Measurements from ENCODE around the gene C1orf159. TPM values are rescaled to one million over a fixed set of nuclear protein-coding genes. Genes with fewer than 3 reads are reported as not detected.

Gene C1orf159
- total RNA-seq, 2 experiments from 2014 or later = 20.0 to 22.1 TPM

DNA sequence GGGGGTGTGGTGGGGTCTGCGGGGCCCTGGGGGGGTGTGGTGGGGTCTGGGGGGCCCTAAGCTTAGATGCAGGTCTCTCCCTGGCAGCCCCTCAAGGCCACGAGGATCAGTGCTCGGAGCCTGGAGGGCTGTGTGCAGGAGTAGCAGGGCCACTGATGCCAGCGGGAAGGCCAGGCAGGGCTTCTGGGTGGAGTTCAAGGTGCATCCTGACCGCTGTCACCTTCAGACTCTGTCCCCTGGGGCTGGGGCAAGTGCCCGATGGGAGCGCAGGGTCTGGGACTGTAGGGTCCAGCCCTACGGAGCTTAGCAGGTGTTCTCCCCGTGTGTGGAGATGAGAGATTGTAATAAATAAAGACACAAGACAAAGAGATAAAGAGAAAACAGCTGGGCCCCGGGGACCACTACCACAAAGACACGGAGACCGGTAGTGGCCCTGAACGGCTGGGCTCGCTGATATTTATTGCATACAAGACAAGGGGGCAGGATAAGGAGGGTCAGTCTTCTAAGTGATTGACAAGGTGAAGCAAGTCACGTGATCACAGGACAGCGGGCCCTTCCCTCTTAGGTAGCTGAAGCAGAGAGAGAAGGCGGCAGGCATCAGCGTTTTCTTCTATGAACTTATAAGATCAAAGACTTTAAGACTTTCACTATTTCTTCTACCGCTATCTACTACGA is 50.5 kb downstream of the C1orf159 start:
- CTCF ChIA-PET = no interaction called here
- POLR2A ChIA-PET = interaction anchor here (1.3 kb wide), 1 partner anchor 81 kb away, joined by 3 read pairs; no protein-coding TSS in a partner anchor

DNA sequence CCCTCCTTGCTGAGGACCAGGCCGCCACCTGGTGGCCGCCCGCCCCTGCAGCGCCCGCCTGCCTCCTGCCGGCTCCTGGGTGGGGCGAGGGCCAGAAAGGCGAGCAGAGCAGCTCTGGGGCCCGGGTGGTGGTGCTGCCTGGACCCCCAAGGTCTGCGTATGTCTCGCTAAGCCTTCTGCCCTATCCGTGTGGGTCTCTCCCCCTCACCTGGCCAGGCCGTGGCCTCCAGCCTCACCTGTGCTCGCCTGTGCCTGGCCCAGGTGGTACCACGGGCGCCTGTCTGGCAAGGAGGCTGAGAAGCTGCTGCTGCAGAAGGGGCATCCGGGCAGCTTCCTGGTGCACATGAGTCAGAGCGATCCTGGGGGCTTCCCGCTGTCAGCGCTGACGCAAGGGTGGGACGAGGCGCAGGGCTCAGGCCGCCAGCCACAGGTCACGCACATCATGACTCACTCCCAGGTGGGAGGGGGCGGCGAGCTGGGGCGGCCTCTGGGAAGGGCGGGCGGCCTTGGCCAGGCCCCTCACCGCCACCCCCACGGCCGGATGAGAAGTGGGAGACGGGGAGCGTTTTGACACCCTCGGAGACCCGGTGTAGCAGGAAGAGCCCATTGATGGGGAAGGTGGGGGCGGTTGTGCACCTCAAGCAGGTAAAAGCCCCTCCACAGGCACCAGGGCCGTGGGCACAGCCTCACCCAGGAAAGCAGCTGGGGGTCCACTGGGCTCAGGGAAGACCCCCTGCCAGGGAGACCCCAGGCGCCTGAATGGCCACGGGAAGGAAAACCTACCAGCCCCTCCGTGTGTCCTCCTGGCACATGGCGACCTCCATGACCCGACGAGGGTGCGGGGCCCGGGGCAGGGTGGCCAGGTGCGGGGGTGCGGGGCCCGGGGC is 51.7 kb downstream of the C1orf159 start:
- ChIA-PET CTCF (interaction anchor here (0.6 to 2.8 kb wide), 15 partner anchors 9 to 227 kb away, joined by 3 to 32 read pairs (median 5); partner anchors contain the start of genes AGRN, ISG15, PERM1 and RNF223), POLR2A (interaction anchor here (0.5 to 1.9 kb wide), 8 partner anchors 24 to 239 kb away, joined by 3 to 18 read pairs (median 4); no protein-coding TSS in a partner anchor)

DNA sequence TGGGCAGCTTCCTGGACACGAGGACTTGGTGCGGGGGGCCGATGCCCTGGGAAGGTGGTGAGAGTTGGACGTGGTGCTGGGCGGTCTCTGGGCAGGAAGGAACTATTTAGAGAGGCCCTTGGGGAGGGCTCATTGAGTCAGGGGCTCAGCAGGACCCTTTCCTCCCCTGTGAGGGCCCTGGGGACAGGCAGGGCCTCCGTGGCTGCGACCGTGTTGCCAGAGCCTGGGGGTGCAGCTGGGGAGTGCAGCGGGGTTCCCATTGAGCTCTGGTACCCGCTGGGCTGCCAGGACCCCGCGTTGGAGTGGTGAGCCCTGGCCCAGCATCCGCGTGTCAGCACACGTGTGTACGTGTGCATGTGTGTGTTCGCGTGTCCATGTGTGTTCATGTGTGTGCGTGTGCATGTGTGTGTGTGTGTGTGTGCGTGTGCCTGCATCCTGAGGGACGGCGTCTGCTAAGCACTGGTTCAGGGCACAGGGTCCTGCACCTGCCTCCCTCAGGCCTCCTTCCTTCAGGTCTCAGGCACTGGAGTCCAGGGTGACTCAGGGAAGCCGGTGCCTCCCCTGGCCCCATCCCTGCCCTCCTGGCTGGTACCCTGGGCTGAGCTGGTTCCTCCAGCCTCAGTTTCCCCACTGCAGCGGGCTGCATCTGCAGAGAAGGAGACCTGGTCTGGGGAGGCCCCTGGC is 52.5 kb downstream of the C1orf159 start:
- CTCF ChIA-PET = interaction anchor here (0.6 to 2.8 kb wide), 15 partner anchors 10 to 227 kb away, joined by 3 to 32 read pairs (median 5); partner anchors contain the start of genes AGRN, ISG15, PERM1 and RNF223
- POLR2A ChIA-PET = interaction anchor here (0.9 to 1.9 kb wide), 6 partner anchors 23 to 144 kb away, joined by 3 to 18 read pairs (median 4); no protein-coding TSS in a partner anchor

DNA sequence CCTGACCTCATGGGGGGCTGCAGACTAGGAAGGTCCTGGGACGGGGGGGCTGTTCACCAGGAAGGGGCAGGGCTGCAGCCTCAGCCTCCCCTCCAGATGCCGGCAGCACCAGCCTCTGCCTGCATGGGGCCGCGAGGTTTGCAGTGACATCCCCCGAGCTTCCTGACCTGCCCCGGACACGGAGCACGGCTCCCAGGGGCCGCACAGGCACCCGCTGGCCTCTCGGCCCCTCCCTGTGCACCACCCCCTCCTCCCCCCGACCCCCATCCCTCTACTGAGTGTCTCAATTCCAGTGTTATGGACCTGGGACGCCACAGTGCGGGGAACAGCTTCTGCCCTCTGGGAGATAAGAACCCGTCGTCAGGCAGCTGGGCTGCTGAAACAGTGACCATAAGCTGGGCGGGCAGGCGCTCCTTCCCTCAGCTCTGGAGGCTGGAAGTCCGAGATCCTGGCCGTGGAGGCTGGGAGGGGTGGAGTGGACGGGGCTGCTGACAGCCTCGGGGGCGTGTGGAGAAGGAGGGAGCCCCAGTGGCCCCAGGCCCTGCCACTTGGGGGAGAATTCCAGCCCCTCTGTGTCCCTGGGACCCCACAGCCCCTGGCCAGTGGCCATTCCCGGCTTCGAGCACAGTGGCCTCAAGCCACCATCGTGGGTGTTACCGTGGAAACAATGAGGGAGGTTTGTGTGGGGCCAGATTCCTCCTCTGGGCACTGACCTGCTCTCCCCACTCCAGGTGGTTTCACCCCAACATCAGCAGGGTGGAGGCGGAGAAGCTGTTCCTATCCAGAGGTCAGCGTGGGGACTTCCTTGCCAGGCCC is 53.3 kb downstream of the C1orf159 start:
- CTCF ChIA-PET = interaction anchor here (1.2 to 2.8 kb wide), 5 partner anchors 17 to 69 kb away, joined by 3 to 32 read pairs (median 5); no protein-coding TSS in a partner anchor
- POLR2A ChIA-PET = interaction anchor here (1.0 to 1.9 kb wide), 2 partner anchors 22 to 30 kb away, joined by 3 to 18 read pairs; no protein-coding TSS in a partner anchor

DNA sequence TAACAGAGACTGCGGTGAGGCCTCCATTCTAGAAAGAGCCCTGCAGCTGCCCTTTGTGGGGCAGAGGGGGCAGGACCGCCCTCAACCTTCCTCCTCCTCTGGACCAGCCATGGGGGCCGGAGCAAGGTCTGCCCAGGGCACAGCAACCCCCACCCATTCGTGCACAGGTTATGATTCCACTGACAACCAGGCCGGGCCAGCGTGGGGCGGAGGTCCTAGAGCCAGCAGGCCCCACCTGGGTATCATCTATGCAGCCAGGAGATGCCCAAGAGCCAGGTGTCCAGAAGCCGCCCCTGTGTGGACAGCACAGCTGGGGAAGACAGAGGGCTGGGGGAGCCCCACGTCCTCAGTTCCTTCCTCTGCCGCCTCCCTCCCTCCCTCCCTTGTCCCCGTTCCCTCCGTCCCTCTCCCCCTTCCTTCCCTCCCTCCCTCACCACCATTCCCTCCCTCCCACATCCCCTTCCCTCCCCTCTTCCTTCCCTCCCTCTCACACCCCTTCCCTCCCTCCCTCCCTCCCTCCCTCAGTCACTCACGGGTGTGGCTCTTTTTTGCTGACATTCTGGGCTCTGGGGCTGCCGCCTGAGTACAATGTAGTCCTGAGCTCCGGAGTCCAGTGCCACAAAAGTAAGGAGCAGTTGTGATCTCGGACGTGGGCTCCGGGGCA is 54.1 kb downstream of the C1orf159 start:
- CTCF ChIA-PET = interaction anchor here (1.2 to 2.8 kb wide), 2 partner anchors 22 to 60 kb away, joined by 3 to 32 read pairs; no protein-coding TSS in a partner anchor
- POLR2A ChIA-PET = no interaction called here

DNA sequence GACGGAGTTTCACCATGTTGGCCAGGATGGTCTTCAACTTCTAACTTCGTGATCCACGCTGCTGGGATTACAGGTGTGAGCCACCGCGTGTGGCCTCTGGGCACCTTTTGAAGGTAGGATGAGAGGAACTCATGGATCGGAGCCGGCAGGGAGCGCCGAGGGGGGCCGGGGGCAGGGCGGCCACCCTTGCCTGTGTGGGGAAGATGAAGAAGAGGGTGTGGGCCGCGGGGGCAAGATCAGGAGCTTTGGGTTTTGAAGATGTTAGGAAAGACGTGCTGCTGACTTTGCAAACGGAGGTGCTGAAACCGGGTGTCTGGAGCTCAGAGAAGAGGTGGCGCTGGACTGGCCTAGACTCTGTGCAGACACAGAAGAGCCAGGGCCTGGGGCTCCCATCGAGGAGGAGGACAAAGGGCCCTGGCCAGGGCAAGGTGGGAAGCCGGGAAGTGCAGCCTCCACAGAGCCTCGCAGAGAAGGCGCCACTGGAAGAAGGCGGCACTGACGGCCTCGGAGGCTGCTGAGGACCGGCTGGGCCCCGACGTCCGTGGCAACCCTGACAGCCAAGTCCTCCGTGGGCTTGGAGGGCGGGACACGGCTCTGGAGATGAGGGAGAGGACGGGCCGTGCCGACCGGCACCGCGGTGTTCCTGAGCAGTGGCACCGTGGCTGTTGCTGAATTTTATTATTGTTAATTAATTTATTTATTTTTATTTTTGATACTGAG is 55.4 kb downstream of the C1orf159 start:
- ChIA-PET CTCF (interaction anchor here (1.4 to 2.0 kb wide), 4 partner anchors 13 to 58 kb away, joined by 3 to 5 read pairs (median 4); partner anchors contain the start of gene ISG15), POLR2A (no interaction called here)

DNA sequence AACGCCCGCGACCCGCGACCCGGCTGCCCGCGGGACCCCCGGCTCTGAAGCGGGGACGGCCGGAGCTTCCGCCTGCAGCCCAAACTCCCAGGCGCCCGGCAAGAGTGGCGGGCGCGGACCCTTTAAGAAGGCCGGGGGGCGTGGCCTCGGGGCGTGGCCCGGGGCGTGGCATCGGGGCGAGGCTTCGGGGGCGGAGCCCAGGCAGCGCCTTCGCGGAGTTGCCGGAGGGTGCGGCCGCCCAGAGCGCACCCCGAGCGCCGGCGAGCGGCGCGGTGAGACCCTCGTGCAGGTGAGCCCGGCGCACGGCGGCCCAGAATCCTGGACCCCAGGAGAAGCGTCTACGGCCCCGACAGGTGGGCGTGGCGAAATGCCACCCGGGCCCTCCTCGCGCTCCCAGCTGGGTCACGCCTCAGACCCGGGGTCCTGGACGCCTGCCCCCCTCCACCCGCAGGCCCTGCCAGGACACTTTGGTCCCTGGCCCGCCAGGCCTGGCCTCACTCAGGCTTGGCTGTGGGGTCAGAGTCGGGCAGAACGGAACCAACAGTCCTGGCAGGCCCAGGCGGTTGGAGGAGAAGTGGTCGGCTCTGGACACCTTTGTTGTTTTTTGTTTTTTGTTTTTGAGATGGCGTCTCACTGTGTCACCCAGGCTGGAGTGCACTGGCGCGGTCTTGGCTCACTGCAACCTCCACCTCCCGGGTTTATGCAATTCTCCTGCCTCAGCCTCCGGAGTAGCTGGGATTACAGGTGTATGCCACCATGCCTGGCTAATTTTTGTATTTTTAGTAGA is 56.2 kb downstream of the C1orf159 start:
- POLR2A ChIA-PET = no interaction called here
- CTCF ChIA-PET = interaction anchor here (1.0 to 3.0 kb wide), 9 partner anchors 11 to 58 kb away, joined by 3 to 15 read pairs (median 5); partner anchors contain the start of gene ISG15

DNA sequence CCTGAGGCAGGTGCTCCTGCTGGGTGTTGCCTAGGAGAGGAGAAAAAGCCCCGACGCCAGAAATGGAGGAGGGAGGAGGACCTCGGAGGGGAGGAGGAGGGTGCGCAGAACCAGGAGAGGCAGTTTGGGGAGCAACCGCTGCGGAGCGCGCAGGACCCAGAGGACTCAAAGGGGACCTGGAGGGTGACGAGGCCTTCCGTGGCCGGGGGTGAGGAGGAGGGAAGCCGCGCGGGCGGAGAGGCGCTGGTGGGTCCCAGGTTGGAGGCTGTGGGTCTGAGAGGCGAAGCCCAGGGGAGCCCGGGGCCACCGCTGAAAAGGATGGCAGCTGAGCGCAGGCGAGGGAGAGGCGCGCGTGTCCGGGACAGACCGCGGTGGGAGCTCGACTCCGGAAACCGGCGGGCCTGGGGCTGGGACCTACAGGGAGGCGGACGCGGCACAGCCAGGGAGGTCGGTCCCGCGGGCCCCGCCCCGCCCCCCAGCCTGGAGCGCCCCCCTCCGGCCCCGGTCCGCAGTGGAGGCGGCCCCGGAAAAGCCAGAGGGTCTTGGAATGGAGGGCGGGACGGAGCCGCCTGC is 56.9 kb downstream of the C1orf159 start:
- POLR2A ChIA-PET = interaction anchor here (0.6 kb wide), 1 partner anchor 19 kb away, joined by 3 read pairs; no protein-coding TSS in a partner anchor
- CTCF ChIA-PET = interaction anchor here (0.7 to 3.0 kb wide), 8 partner anchors 11 to 57 kb away, joined by 3 to 15 read pairs (median 5); partner anchors contain the start of gene ISG15

DNA sequence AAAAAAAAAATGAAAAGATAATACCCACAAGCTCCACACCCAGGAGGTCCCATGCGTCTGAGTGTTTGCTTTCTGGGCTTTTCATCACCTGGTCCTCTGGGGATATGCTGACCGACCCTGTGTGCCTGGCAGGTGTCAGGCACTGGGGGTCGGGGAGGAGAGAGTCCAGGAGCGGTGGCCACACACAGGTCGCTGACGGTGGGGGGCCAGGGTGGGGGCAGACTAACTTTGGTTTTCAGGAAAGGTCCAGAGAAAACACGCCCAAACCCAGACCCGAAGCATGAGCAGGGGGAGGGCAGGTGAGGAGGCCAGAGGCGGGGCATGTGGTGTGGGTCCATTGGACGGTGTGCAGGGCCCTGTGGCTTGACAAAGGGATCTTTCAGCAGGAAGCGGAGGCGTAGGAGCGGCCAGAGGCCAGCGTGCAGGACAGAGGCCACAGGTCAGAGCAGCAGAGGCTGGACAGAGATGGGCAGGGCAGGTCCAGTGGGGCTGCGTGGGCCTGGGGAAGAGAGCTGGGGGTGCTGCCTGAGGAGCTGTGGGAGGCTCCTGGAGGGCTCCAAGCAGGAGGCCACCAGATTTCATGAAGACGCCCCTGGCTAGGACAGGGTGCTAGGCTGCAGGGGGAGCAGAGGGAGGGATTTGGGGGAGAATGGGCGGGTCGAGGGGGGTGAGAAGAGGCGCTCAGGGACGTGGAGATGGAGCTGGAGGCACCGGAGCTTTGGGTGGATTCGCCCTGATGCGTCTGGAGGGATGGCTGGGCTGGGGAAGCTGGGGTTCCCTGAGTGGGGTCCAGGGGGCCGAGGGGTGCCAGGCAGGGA is 57.6 kb downstream of the C1orf159 start:
- CTCF ChIA-PET = interaction anchor here (0.7 to 3.0 kb wide), 7 partner anchors 12 to 56 kb away, joined by 3 to 15 read pairs (median 5); no protein-coding TSS in a partner anchor
- POLR2A ChIA-PET = interaction anchor here (0.6 to 0.9 kb wide), 2 partner anchors 18 to 540 kb away, joined by 3 read pairs; no protein-coding TSS in a partner anchor

DNA sequence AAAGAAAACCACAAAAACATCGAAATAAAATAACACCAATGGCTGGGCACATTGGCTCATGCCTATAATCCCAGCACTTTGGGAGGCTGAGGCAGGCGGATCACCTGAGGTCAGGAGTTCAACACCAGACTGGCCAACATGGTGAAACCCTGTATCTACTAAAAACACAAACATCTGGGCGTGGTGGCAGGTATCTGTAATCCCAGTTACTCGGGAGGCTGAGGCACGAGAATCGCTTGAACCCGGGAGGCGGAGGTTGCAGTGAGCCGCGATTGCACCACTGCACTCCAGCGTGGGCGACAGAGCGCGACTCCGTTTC is 58.2 kb downstream of the C1orf159 start:
- POLR2A ChIA-PET = interaction anchor here (0.9 kb wide), 1 partner anchor 541 kb away, joined by 3 read pairs; no protein-coding TSS in a partner anchor
- CTCF ChIA-PET = interaction anchor here (1.4 to 3.0 kb wide), 3 partner anchors 13 to 39 kb away, joined by 4 to 15 read pairs (median 6); no protein-coding TSS in a partner anchor

DNA sequence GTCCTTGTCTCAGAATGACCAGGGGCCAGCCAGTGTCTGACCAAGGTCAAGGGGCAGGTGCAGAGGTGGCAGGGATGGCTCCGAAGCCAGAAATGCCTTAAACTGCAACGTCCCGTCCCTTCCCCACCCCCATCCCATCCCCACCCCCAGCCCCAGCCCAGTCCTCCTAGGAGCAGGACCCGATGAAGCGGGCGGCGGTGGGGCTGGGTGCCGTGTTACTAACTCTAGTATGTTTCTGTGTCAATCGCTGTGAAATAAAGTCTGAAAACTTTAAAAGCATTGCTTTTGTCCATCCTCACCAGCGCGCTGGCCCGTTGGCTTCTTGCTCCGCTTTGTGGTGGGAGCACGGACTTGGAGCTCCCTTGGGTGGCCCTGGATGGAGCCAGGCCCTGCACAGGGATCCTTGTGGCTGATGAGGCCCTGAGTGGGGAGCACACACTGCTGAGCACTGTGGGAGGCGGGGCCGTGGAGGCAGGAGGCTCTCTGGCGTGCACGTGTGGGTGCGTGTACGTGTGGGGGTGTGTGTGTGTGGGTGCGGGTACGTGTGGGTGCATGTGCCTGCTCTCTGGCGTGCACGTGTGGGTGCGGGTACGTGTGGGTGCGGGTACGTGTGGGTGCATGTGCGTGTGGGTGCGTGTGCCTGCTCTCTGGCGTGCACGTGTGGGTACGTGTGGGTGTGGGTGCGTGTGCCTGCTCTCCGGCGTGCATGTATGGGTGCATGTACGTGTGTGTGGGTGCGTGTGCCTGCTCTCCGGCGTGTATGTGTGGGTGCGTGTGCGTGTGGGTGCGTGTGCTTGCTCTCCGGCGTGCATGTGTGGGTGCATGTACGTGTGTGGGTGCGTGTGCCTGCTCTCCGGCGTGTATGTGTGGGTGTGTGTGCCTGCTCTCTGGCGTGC is 59.8 kb downstream of the C1orf159 start:
- CTCF ChIA-PET = no interaction called here
- POLR2A ChIA-PET = no interaction called here

DNA sequence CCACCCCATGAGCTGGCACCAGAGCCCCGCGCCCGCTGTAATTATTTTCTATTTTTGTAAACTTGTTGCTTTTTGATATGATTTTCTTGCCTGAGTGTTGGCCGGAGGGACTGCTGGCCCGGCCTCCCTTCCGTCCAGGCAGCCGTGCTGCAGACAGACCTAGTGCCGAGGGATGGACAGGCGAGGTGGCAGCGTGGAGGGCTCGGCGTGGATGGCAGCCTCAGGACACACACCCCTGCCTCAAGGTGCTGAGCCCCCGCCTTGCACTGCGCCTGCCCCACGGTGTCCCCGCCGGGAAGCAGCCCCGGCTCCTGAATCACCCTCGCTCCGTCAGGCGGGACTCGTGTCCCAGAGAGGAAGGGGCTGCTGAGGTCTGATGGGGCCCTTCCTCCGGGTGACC is 60.9 kb downstream of the C1orf159 start:
- POLR2A ChIA-PET = no interaction called here
- CTCF ChIA-PET = interaction anchor here (1.0 kb wide), 1 partner anchor 71 kb away, joined by 3 read pairs; no protein-coding TSS in a partner anchor

DNA sequence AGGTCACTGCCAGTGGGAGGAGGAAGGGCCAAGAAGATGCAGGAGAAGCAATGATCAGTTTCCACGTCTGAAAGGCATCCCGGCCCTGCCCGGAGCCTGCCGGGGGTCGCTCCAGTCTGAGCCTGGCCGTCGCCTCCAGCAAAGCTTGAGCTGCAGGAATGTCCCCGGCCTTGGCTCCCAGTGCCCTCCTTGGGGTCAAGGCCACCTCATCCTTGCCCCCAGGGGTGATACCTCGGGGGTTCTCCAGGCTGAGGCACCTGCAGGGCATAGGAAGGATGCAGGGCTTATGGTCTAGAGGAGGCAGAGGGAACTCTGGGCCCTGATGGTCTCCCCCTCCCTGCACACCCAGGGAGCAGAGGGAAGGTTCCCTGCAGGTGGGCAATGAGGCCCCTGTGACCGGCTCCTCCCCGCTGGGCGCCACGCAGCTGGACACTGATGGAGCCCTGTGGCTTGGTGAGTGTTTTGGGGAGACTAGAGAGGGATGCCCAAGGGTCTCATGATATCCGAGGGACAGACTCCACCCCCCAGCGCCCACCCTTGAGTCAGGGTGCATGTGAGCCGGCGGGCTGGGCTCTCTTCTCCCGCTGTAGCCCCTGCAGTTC is 61.7 kb downstream of the C1orf159 start:
- POLR2A ChIA-PET = no interaction called here
- CTCF ChIA-PET = interaction anchor here (1.0 kb wide), 1 partner anchor 70 kb away, joined by 3 read pairs; no protein-coding TSS in a partner anchor

DNA sequence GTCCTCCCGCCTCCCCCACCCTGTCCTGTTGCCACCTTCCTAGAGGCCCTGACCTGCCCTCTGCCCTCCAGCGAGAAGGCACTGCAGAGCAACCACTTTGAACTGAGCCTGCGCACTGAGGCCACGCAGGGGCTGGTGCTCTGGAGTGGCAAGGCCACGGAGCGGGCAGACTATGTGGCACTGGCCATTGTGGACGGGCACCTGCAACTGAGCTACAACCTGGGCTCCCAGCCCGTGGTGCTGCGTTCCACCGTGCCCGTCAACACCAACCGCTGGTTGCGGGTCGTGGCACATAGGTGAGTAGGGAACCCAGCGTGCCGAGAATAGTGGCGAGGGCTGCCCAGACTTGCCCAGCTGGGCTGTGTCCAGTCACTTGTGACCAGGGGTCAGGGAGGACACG is 62.2 kb downstream of the C1orf159 start:
- POLR2A ChIA-PET = no interaction called here

More for the DNA sequence above, 62.2 kb downstream of the C1orf159 start:
- CTCF ChIA-PET = no interaction called here
